NCI-H526 treated with DMSO at 0.1 percent for 48 hours (cell line): ENCODE results near the gene KRTAP10-7.
"Not testable (repeated sequence)": the region's sequence is repeated elsewhere in the genome, so short reads cannot be mapped to it uniquely, and the experiment has no call there.

Experiments used
- DNase-seq: peaks from one replicate; lab custom pipeline; 2025; lab: John Stamatoyannopoulos, UW

The KRTAP10-7 gene

GRCh38 chr21:44612029-44612486, 11.7 kb downstream of the KRTAP10-7 start, which contains the start of gene KRTAP10-8:
Gene KRTAP10-8, plus strand, starts transcription at chr21:44612079. Its CDS starts 22 bp downstream, at chr21:44612101.
- DNase-seq = no peak

GRCh38 chr21:44612669-44613229, 12.4 kb downstream of the KRTAP10-7 start:
- no peak for DNase-seq

GRCh38 chr21:44613386-44614155, 13.2 kb downstream of the KRTAP10-7 start:
- no peak for DNase-seq

GRCh38 chr21:44614161-44614631, 13.8 kb downstream of the KRTAP10-7 start:
- no peak for DNase-seq

GRCh38 chr21:44614961-44615391, 14.6 kb downstream of the KRTAP10-7 start:
- DNase-seq = no peak

- DNase-seq = no peak
Measured at GRCh38 chr21:44615466-44615865, 15.1 kb downstream of the KRTAP10-7 start.

GRCh38 chr21:44615911-44616590, 15.7 kb downstream of the KRTAP10-7 start:
- no peak for DNase-seq

- no peak for DNase-seq
Measured at GRCh38 chr21:44616591-44616926, 16.2 kb downstream of the KRTAP10-7 start.

- no peak for DNase-seq
Measured at GRCh38 chr21:44617071-44617501, 16.7 kb downstream of the KRTAP10-7 start.

GRCh38 chr21:44618504-44618903, 18.1 kb downstream of the KRTAP10-7 start:
- DNase-seq = no peak

- no peak for DNase-seq
Measured at GRCh38 chr21:44618909-44619308, 18.5 kb downstream of the KRTAP10-7 start.

GRCh38 chr21:44619886-44620285, 19.5 kb downstream of the KRTAP10-7 start:
- DNase-seq = no peak

- DNase-seq = no peak
Measured at GRCh38 chr21:44623575-44623974, 23.2 kb downstream of the KRTAP10-7 start.

GRCh38 chr21:44625756-44626155, 25.4 kb downstream of the KRTAP10-7 start:
- DNase-seq = no peak

GRCh38 chr21:44626262-44626661, 25.9 kb downstream of the KRTAP10-7 start:
- no peak for DNase-seq

GRCh38 chr21:44626673-44627143, 26.3 kb downstream of the KRTAP10-7 start, which contains the start of gene KRTAP10-9:
Gene KRTAP10-9, plus strand, starts transcription at chr21:44627093. Its CDS starts 79 bp downstream, at chr21:44627172.
- no peak for DNase-seq

GRCh38 chr21:44627181-44627822, 26.9 kb downstream of the KRTAP10-7 start:
- DNase-seq = not testable (repeated sequence)

GRCh38 chr21:44627831-44628233, 27.4 kb downstream of the KRTAP10-7 start:
- not testable (repeated sequence) for DNase-seq

GRCh38 chr21:44628707-44629391, 28.5 kb downstream of the KRTAP10-7 start:
- DNase-seq = no peak

GRCh38 chr21:44630440-44630839, 30.0 kb downstream of the KRTAP10-7 start:
- DNase-seq = no peak

- no peak for DNase-seq
Measured at GRCh38 chr21:44632067-44632466, 31.7 kb downstream of the KRTAP10-7 start.
